ENCODE results near the gene C10orf71.

- no peak for TF ChIP-seq CTCF (IDR thresholded peaks at IDR 0.05; ENCODE audit: low read length)
- TF ChIP-seq EZH2 (optimal IDR thresholded peaks at IDR 0.05; ENCODE audit: low read depth, low read length): no peak
- no peak for TF ChIP-seq EZH2phosphoT487 (IDR thresholded peaks at IDR 0.05; ENCODE audit: low read length)
Observed at GRCh38 chr10:49318755-49319154, 19.8 kb downstream of the C10orf71 start.
